ENCODE measurements around the gene PIK3R6.

PIK3R6 gene

GRCh38 chr17:8869114-8869815 lies 1.8 kb upstream of the PIK3R6 start:
- Histone ChIP-seq H3K4me1 (peaks cover 64% of the 10 kb centered on the region), H3K4me3 (no peak overlapping the region), H3K27ac (no peak overlapping the region), H3K9ac (no peak overlapping the region), H3K27me3 (no peaks in the 10 kb centered on the region), H4K20me1 (no peaks in the 10 kb centered on the region), H3K9me3 (no peaks in the 10 kb centered on the region), H3K4me2 (no peak overlapping the region), H3K36me3 (no peaks in the 10 kb centered on the region)
- no peak for TF ChIP-seq Cebpa-rat (IDR thresholded peaks at IDR 0.05)

DNA sequence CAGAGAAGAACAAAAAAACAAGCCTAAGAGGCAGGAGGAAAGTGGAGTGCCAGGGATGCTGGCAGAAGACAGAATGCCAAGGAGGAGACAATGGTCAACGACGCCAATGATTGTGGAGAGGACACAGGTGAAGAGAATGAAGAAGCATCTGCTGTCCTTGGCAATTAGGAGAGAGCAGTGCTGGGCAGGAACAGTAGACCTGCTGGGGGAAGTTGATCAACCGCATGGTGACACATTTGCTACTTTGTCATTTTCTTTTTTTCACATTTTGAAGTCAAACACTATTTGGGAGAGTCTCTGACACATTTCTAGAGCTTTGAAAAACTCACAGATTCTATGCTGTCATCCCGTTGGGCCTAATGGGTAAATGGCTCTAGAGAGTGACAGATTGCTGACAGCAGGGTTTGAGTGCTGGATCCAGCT lies 1.1 kb upstream of the PIK3R6 start:
- TF ChIP-seq Cebpa-rat (IDR thresholded peaks at IDR 0.05), result no peak
- no peaks in the 10 kb centered on the region for H3K36me3 ChIP-seq

GRCh38 chr17:8868092-8868491 lies 618 bp upstream of the PIK3R6 start:
- H3K9me3 ChIP-seq, result no peaks in the 10 kb centered on the region
- peaks cover 52% of the 10 kb centered on the region for H3K4me1 ChIP-seq
- H3K4me3 ChIP-seq, result no peak overlapping the region
- no peaks in the 10 kb centered on the region for H4K20me1 ChIP-seq
- TF ChIP-seq Cebpa-rat (IDR thresholded peaks at IDR 0.05), result no peak
- H3K27me3 ChIP-seq, result no peaks in the 10 kb centered on the region
- no peaks in the 10 kb centered on the region for H3K36me3 ChIP-seq
- peak overlapping the region; percentile 78 for H3K4me2 ChIP-seq
- no peak overlapping the region for H3K9ac ChIP-seq
- no peak overlapping the region for H3K27ac ChIP-seq

More for the DNA sequence above, 1.1 kb upstream of the PIK3R6 start:
- H3K4me2 ChIP-seq, result no peak overlapping the region
- no peaks in the 10 kb centered on the region for H4K20me1 ChIP-seq
- H3K9ac ChIP-seq, result no peak overlapping the region
- H3K4me3 ChIP-seq, result no peak overlapping the region
- H3K9me3 ChIP-seq, result no peaks in the 10 kb centered on the region
- H3K27ac ChIP-seq, result no peak overlapping the region
- peaks cover 57% of the 10 kb centered on the region for H3K4me1 ChIP-seq
- no peaks in the 10 kb centered on the region for H3K27me3 ChIP-seq

- no peak overlapping the region for H3K9ac ChIP-seq
- no peaks in the 10 kb centered on the region for H3K27me3 ChIP-seq
- peak overlapping the region; percentile 33 for H3K27ac ChIP-seq
- no peak overlapping the region for H3K4me3 ChIP-seq
- peak overlapping the region; percentile 78 for H3K4me2 ChIP-seq
- no peak for TF ChIP-seq Cebpa-rat (IDR thresholded peaks at IDR 0.05)
- no peaks in the 10 kb centered on the region for H3K36me3 ChIP-seq
- H4K20me1 ChIP-seq, result no peaks in the 10 kb centered on the region
- no peaks in the 10 kb centered on the region for H3K9me3 ChIP-seq
- H3K4me1 ChIP-seq, result peaks cover 60% of the 10 kb centered on the region
These were observed 1.7 kb downstream of the PIK3R6 start for GRCh38 chr17:8865811-8866210.

- Histone ChIP-seq H3K4me3 (no peak overlapping the region), H3K4me1 (peaks cover 65% of the 10 kb centered on the region), H3K27me3 (no peaks in the 10 kb centered on the region), H4K20me1 (no peaks in the 10 kb centered on the region), H3K4me2 (peak overlapping the region; percentile 78), H3K9ac (0 out of 2 replicates have a peak overlapping the region, but pooled peaks have one; percentile 12), H3K27ac (peak overlapping the region; percentile 33), H3K9me3 (no peaks in the 10 kb centered on the region), H3K36me3 (no peaks in the 10 kb centered on the region)
- no peak for TF ChIP-seq Cebpa-rat (IDR thresholded peaks at IDR 0.05)
These were observed 2.1 kb downstream of the PIK3R6 start for GRCh38 chr17:8865385-8865784.

DNA sequence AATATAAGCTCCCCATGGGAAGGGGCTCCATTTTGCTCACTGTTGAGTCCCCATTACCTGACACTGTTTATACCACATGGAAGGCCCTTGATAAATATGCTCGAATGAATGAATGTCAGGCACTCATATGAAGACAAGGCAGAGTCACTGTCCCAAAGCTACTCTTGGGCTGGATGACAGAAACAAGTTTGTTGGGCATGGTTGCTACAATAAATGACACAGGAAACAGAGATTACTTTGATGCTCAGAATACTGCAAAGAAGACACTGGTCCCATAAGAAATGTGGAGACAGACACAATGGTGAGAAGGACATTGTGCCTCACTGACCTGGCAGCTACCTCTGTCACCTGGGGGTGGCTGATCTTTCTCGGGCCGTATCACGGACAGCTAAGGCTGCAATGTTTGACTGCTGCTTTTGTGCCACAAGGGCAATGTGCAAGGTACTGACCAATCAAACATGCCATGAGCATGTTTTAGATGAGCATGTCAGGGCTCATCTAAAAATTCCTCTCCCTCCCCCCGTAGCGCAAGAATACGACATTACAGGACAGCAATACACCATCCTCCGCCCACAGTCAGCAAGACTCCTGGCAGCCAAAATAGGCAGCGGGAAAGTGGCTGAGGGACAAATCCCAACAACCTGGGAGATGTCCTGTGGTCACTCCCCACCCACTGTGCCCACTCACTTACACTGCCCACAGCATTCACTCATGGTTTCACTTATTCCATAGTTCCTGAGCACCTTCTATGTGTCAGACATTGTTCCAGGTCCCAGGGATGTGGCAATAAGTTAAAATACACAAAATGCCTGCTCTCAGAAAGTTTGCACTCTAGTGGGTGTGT lies 5.0 kb downstream of the PIK3R6 start:
- no peaks in the 10 kb centered on the region for H4K20me1 ChIP-seq
- H3K27ac ChIP-seq, result no peak overlapping the region
- no peaks in the 10 kb centered on the region for H3K27me3 ChIP-seq
- H3K4me2 ChIP-seq, result peak overlapping the region; percentile 26
- no peak overlapping the region for H3K9ac ChIP-seq
- peaks cover 83% of the 10 kb centered on the region for H3K4me1 ChIP-seq
- TF ChIP-seq Cebpa-rat (IDR thresholded peaks at IDR 0.05), result no peak
- no peaks in the 10 kb centered on the region for H3K36me3 ChIP-seq
- no peaks in the 10 kb centered on the region for H3K9me3 ChIP-seq
- H3K4me3 ChIP-seq, result no peak overlapping the region

- H3K4me3 ChIP-seq, result no peak overlapping the region
- TF ChIP-seq Cebpa-rat (IDR thresholded peaks at IDR 0.05), result no peak
- H3K27me3 ChIP-seq, result no peaks in the 10 kb centered on the region
- H3K27ac ChIP-seq, result no peak overlapping the region
- H3K36me3 ChIP-seq, result no peaks in the 10 kb centered on the region
- H4K20me1 ChIP-seq, result no peaks in the 10 kb centered on the region
- H3K4me2 ChIP-seq, result peak overlapping the region; percentile 26
- H3K4me1 ChIP-seq, result peaks cover 83% of the 10 kb centered on the region
- H3K9ac ChIP-seq, result no peak overlapping the region
- no peaks in the 10 kb centered on the region for H3K9me3 ChIP-seq
These were observed 5.8 kb downstream of the PIK3R6 start for GRCh38 chr17:8861495-8862181.

GRCh38 chr17:8859804-8860430 lies 7.6 kb downstream of the PIK3R6 start:
- Histone ChIP-seq H3K27me3 (no peaks in the 10 kb centered on the region), H3K36me3 (no peaks in the 10 kb centered on the region), H3K9me3 (no peaks in the 10 kb centered on the region), H3K9ac (no peak overlapping the region), H3K4me1 (peaks cover 82% of the 10 kb centered on the region), H3K27ac (no peak overlapping the region), H4K20me1 (no peaks in the 10 kb centered on the region), H3K4me2 (peak overlapping the region; percentile 91), H3K4me3 (no peak overlapping the region)
- no peak for TF ChIP-seq Cebpa-rat (IDR thresholded peaks at IDR 0.05)

- H3K4me1 ChIP-seq, result peaks cover 76% of the 10 kb centered on the region
- H4K20me1 ChIP-seq, result no peaks in the 10 kb centered on the region
- peak; percentile 76 for TF ChIP-seq Cebpa-rat (IDR thresholded peaks at IDR 0.05)
- H3K27ac ChIP-seq, result peak overlapping the region; percentile 16; the same call in 1 of the 2 replicates
- no peaks in the 10 kb centered on the region for H3K9me3 ChIP-seq
- H3K27me3 ChIP-seq, result no peaks in the 10 kb centered on the region
- no peak overlapping the region for H3K4me3 ChIP-seq
- H3K4me2 ChIP-seq, result peak overlapping the region; percentile 91
- no peak overlapping the region for H3K9ac ChIP-seq
- H3K36me3 ChIP-seq, result no peaks in the 10 kb centered on the region
These were observed 8.3 kb downstream of the PIK3R6 start for GRCh38 chr17:8859027-8859803.
